Fibroblast of the aortic adventitia (primary cell): ENCODE results near the gene EZR. TPM values are rescaled to one million over a fixed set of nuclear protein-coding genes. Genes with fewer than 3 reads are reported as not detected.

Source experiments
- DNase-seq: peaks from one replicate; pipeline ENCODE4 v3.0.0-alpha.2; 2010; ENCODE audit warnings: low read depth
- H3K4me3 ChIP-seq: 2 replicates; pipeline ENCODE4 v1.5.1; 2011; ENCODE audit warnings: low read depth, mild to moderate bottlenecking, control low read depth, low read length, moderate library complexity
- total RNA-seq: library from RNA; depleted of rRNA; stranded (reverse); fragments of >200 nt; gene quantifications from 2 replicates; pipeline ENCODE4 v1.2.3, GENCODE V29; 2012; ENCODE audit warnings: low replicate concordance
- TF ChIP-seq, protein P1 (sequence below): IDR thresholded peaks from 2 replicates; pipeline ENCODE4 v1.5.1; 2011; ENCODE audit warnings: mild to moderate bottlenecking, low read length, control low read depth, inconsistent platforms; ENCODE audit not compliant: insufficient read depth

EZR gene
- total RNA-seq, 1 donor: 41.3 TPM

GRCh38 chr6:158850807-158851115 lies 31.6 kb upstream of the EZR start:
- TF ChIP-seq, protein P1, sequence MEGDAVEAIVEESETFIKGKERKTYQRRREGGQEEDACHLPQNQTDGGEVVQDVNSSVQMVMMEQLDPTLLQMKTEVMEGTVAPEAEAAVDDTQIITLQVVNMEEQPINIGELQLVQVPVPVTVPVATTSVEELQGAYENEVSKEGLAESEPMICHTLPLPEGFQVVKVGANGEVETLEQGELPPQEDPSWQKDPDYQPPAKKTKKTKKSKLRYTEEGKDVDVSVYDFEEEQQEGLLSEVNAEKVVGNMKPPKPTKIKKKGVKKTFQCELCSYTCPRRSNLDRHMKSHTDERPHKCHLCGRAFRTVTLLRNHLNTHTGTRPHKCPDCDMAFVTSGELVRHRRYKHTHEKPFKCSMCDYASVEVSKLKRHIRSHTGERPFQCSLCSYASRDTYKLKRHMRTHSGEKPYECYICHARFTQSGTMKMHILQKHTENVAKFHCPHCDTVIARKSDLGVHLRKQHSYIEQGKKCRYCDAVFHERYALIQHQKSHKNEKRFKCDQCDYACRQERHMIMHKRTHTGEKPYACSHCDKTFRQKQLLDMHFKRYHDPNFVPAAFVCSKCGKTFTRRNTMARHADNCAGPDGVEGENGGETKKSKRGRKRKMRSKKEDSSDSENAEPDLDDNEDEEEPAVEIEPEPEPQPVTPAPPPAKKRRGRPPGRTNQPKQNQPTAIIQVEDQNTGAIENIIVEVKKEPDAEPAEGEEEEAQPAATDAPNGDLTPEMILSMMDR: no peak
- no peak overlapping the region for H3K4me3 ChIP-seq
- DNase-seq: peak; percentile 22

DNA sequence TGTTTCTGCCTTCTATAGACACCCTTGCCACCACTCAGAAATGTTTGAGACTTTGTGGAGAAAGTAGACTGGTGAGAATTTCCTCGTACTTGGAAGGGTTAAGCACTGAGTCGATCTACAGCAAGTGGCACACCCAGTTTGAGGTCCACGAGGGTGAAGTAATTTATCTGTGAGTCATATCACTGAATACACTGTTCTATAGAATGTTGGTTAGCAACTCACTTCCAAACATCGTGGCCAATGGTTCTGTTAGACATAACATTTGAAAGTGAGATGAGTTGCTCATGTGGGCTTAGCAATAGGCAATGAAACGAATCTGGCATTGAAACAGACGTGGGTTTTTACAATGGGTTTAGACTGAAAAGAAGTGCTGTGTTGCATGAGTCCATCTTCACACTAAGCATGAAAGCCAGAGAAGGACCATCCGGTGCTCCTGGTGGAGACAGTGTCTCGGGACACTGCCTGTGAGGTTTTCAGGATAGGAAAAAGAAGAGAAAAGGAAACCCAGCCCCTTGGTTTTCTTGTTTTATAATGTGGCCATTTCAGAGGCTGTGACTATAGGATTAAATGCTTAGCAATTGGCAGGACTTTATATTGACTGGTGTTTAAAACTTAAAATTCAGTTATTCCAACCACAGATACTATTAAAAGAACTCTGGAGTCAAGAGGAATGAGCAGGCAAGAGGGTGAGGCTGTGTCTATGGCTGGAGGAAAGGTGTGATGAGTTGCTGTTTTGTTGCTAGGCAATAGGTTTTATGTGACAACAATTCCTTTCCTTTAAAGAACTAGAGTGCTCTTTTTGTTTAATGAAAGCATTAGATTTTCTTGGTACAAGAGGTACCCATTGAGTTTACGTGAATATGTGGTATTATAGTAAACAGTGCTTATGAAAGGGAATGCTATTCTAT lies 31.0 kb upstream of the EZR start:
- H3K4me3 ChIP-seq: no peak overlapping the region
- TF ChIP-seq, protein P1: no peak
- DNase-seq: peak; percentile 87

- TF ChIP-seq, protein P1: no peak
- H3K4me3 ChIP-seq: no peak overlapping the region
- no peak for DNase-seq
Observed at GRCh38 chr6:158848490-158848895, 29.3 kb upstream of the EZR start.

DNA sequence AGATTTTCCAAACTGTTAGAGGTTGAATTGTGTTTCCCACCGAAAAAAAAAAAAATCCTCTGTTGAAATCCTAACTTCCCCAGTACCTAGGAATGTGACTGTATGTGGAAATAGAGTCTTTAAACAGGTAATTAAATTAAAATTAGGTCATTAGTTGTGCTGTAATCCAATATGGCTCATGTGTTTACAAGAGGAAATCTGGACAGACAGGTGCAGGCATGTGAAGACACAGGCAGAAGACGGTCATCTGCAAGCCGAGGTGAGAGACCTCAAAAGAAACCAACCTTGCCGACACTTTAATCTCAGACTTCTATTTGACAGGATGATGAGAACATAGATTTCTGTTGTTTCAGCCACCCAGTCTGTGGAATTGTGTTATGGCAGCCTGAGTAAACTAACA lies 28.6 kb upstream of the EZR start:
- no peak for DNase-seq

GRCh38 chr6:158847012-158847529 lies 27.9 kb upstream of the EZR start:
- no peak for DNase-seq
- TF ChIP-seq, protein P1: no peak
- no peak overlapping the region for H3K4me3 ChIP-seq

More for the DNA sequence above, 28.6 kb upstream of the EZR start:
- TF ChIP-seq, protein P1: no peak
- no peak overlapping the region for H3K4me3 ChIP-seq

DNA sequence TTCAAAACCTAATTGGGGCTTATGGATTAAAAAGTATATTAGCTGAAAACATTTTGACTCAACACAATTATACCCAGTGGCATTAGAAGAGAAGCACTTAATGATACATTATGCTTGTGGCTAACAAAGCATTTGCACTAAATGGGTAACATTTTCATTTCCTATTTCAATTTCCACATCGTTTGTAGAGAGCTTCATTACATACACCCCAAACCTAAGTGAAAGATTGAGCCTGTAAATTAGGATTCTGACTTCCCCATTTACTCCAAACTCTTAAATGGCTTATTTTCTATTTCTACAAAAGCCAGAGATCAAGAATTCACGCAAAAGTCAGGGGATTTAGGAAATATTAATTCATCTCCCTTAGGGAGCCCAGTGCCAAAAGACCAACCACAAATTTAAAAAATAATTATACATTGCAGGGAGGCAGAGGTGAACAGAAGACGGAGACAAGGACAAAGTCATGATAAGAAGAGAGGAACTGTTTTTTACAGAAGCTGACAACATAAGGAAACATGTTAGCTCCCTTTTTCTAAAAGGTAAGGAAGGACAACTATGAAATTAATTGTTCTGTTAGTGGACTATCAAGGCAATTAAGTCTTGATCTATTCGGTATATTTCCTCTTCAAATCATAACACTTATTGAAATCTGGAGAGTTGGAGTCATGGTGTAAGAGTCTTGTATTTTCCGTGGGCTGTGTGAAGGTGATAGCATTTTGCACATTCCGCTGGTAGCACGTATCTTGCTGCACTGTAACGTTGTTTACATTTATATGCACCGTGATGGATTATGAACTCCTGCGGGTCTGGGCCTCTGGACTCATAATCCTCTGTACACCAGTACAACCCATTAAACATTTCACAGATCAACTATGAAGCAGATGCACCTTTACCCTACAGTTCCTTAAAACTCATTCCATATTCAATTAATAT lies 24.8 kb upstream of the EZR start:
- TF ChIP-seq, protein P1: no peak
- DNase-seq: no peak
- no peak overlapping the region for H3K4me3 ChIP-seq
